CD8-positive, alpha-beta memory T cell (primary cell): ENCODE measurements around the gene RABGAP1L. TPM values are rescaled to one million over a fixed set of nuclear protein-coding genes. Genes with fewer than 3 reads are reported as not detected.
A peak's percentile ranks its signal among the peaks of the same experiment; 100 is the strongest.

Experiments used
- CTCF ChIA-PET: fragments of 350-600 bp; sonication (Branson Sonifier 250); formaldehyde crosslinking; loops from one replicate; lab custom pipeline; 2021; ENCODE audit warnings: antibody characterized with exemption; lab: Charles Lee
- POLR2A ChIA-PET: fragments of 350-600 bp; sonication (Branson Sonifier 250); formaldehyde crosslinking; loops from one replicate; lab custom pipeline; 2021; ENCODE audit warnings: antibody characterized with exemption; lab: Charles Lee
- DNase-seq, 5 donors: peaks; one replicate each; pipeline versions ENCODE4 v3.0.0 to v3.0.0-alpha.2; 2020 to 2022; ENCODE audit warnings: mixed read lengths in 1 of 5
- H3K27ac ChIP-seq: one replicate; pipeline ENCODE4 v1.7.0; 2013; ENCODE audit warnings: low read depth, mild to moderate bottlenecking, low read length, moderate library complexity
- H3K27me3 ChIP-seq: 2 replicates; pipeline ENCODE4 v1.7.0; 2013; ENCODE audit warnings: low read length, mild to moderate bottlenecking; ENCODE audit not compliant: insufficient read depth, poor library complexity, severe bottlenecking
- H3K36me3 ChIP-seq: 2 replicates; pipeline ENCODE4 v1.7.0; 2013; ENCODE audit warnings: mild to moderate bottlenecking, low read length, moderate library complexity; ENCODE audit not compliant: insufficient read depth
- H3K4me1 ChIP-seq: 2 replicates; pipeline ENCODE4 v1.7.0; 2013; ENCODE audit warnings: mild to moderate bottlenecking, low read length, moderate library complexity; ENCODE audit not compliant: insufficient read depth
- H3K4me3 ChIP-seq: 2 replicates; pipeline ENCODE4 v1.7.0; 2013; ENCODE audit warnings: mild to moderate bottlenecking, low read length
- H3K9me3 ChIP-seq: 2 replicates; pipeline ENCODE4 v1.7.0; 2013; ENCODE audit warnings: mild to moderate bottlenecking, low read length
- H3K27ac Mint-ChIP-seq, 8 donors: one replicate each; pipeline ENCODE4 v1.8.0; 2020 to 2021; ENCODE audit warnings: mixed read lengths in 8 of 8, mild to moderate bottlenecking in 6 of 8, inconsistent platforms in 3 of 8, moderate library complexity in 3 of 8
- H3K27me3 Mint-ChIP-seq, 2 donors: one replicate each; pipeline ENCODE4 v1.8.0; 2020 to 2021; ENCODE audit warnings: mixed read lengths in 2 of 2, mild to moderate bottlenecking in 1 of 2, moderate library complexity in 1 of 2
- H3K36me3 Mint-ChIP-seq, 3 donors: one replicate each; pipeline ENCODE4 v1.8.0; 2020 to 2021; ENCODE audit warnings: mixed read lengths in 3 of 3, inconsistent platforms in 1 of 3, mild to moderate bottlenecking in 1 of 3
- H3K4me1 Mint-ChIP-seq, 3 donors: one replicate each; pipeline ENCODE4 v1.8.0; 2020 to 2021; ENCODE audit warnings: mixed read lengths in 3 of 3, inconsistent platforms in 1 of 3, mild to moderate bottlenecking in 1 of 3
- H3K4me3 Mint-ChIP-seq, 7 donors: one replicate each; pipeline ENCODE4 v1.8.0; 2020 to 2021; ENCODE audit warnings: mixed read lengths in 7 of 7, mild to moderate bottlenecking in 6 of 7, moderate library complexity in 4 of 7, inconsistent platforms in 2 of 7
- H3K9me3 Mint-ChIP-seq, 5 donors: one replicate each; pipeline ENCODE4 v1.8.0; 2020 to 2022; ENCODE audit warnings: mixed read lengths in 5 of 5, mild to moderate bottlenecking in 3 of 5, moderate library complexity in 2 of 5, inconsistent platforms in 1 of 5
- polyA plus RNA-seq: library from polyadenylated mRNA; unstranded; fragments of 300-500 nt; fragmentation: Illumina TruSeq; gene quantifications from one replicate; pipeline ENCODE4 v1.2.3, GENCODE V29; 2021
- total RNA-seq, 2 experiments: library from RNA; stranded (reverse); gene quantifications; one replicate each; pipeline ENCODE4 v1.2.3, GENCODE V29; 2021

RABGAP1L gene
- total and polyA plus RNA-seq, 3 experiments from 2014 or later: 41.7 to 78.5 (median 42.7) TPM

DNA sequence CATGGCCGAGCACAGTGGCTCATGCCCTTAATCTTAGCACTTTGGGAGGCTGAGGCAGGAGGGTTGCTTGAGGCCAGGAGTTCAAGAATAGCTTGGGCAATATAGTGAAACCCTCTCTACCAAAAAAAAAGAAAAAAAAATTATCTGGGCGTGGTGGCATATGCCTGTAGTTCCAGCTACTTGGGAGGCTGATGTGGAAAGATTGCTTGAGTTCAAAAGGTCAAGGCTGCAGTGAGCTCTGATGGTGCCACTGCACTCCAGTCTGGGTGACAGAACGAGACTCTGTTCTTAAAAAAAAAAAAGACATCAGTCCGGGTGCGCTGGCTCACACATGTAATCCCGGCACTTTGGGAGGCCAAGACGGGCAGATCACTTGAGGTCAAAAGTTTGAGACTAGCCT is 589.3 kb downstream of the RABGAP1L start:
- H3K4me3 Mint-ChIP-seq: no peak overlapping the region
- H3K9me3 ChIP-seq: no peaks in the 10 kb centered on the region
- H3K27me3 Mint-ChIP-seq: no peaks in the 10 kb centered on the region
- no peaks in the 10 kb centered on the region for H3K4me1 ChIP-seq
- no peak for DNase-seq
- H3K9me3 Mint-ChIP-seq: no peaks in the 10 kb centered on the region
- no peak overlapping the region for H3K4me3 ChIP-seq
- peaks cover 0 to 8% (median 0%) of the 10 kb centered on the region in 3 donors for H3K4me1 Mint-ChIP-seq
- no peak overlapping the region for H3K27ac ChIP-seq
- POLR2A ChIA-PET: no interaction called here
- CTCF ChIA-PET: no interaction called here
- H3K27me3 ChIP-seq: no peaks in the 10 kb centered on the region
- H3K36me3 Mint-ChIP-seq: peaks cover 0 to 4% (median 0%) of the 10 kb centered on the region in 3 donors
- no peak overlapping the region for H3K27ac Mint-ChIP-seq
- no peaks in the 10 kb centered on the region for H3K36me3 ChIP-seq

DNA sequence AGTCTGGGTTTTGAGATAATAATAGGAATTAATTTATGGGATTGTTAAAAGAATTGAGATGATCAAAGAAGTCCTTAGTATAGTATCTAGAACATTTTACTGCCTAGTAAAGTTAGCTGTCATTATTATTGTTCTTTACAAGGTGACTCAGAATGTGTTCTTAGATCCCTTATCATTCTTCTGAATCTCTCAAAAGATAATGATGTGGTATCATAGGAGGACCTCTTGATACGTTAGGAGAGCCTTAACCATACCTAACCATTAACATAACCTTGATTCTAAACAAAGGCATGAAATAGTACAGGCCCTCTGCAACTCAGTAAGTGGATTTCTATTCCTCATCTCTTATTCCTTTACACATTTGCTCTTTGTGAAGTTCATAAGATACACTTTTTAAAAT is 593.8 kb downstream of the RABGAP1L start:
- no peak overlapping the region for H3K4me3 ChIP-seq
- no peaks in the 10 kb centered on the region for H3K27me3 ChIP-seq
- no peaks in the 10 kb centered on the region for H3K9me3 ChIP-seq
- Mint-ChIP-seq H3K9me3 (peaks cover 0 to 1% (median 0%) of the 10 kb centered on the region in 5 donors), H3K36me3 (peaks cover 0 to 5% (median 2%) of the 10 kb centered on the region in 3 donors), H3K4me3 (no peak overlapping the region), H3K27ac (no peak overlapping the region), H3K4me1 (peaks cover 0 to 8% (median 0%) of the 10 kb centered on the region in 3 donors), H3K27me3 (no peaks in the 10 kb centered on the region)
- no peaks in the 10 kb centered on the region for H3K36me3 ChIP-seq
- no peak for DNase-seq
- no peaks in the 10 kb centered on the region for H3K4me1 ChIP-seq
- ChIA-PET CTCF (no interaction called here), POLR2A (no interaction called here)
- H3K27ac ChIP-seq: no peak overlapping the region

DNA sequence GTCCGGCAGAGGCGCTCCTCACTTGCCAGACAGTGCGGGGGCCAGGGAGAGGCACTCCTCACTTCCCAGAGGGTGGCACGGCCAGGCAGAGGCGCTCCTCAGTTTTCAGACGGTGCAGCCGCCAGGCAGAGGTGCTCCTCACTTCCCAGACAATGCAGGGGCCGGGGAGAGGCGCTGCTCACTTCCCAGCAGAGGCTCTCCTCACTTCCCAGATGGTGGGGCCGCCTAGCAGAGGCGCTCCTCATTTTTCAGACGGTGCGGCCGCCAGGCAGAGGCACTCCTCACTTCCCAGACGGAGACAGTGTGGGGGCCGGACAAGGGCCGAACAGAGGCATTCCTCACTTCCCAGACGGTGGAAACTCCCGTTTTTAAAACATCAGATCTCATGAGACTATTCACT is 602.0 kb downstream of the RABGAP1L start:
- CTCF ChIA-PET: no interaction called here
- DNase-seq: no peak
- peaks cover 0 to 2% (median 0%) of the 10 kb centered on the region in 5 donors for H3K9me3 Mint-ChIP-seq
- Histone ChIP-seq H3K27me3 (no peaks in the 10 kb centered on the region), H3K9me3 (no peaks in the 10 kb centered on the region), H3K4me3 (no peak overlapping the region), H3K27ac (no peak overlapping the region), H3K4me1 (no peaks in the 10 kb centered on the region), H3K36me3 (no peaks in the 10 kb centered on the region)
- peaks cover 0 to 2% (median 0%) of the 10 kb centered on the region in 3 donors for H3K4me1 Mint-ChIP-seq
- H3K27ac Mint-ChIP-seq: no peak overlapping the region
- no peaks in the 10 kb centered on the region for H3K27me3 Mint-ChIP-seq
- POLR2A ChIA-PET: interaction anchor here (0.6 kb wide), 1 partner anchor 378 kb away, joined by 3 read pairs; no protein-coding TSS in a partner anchor
- no peak overlapping the region for H3K4me3 Mint-ChIP-seq
- H3K36me3 Mint-ChIP-seq: peaks cover 0 to 5% (median 4%) of the 10 kb centered on the region in 3 donors

DNA sequence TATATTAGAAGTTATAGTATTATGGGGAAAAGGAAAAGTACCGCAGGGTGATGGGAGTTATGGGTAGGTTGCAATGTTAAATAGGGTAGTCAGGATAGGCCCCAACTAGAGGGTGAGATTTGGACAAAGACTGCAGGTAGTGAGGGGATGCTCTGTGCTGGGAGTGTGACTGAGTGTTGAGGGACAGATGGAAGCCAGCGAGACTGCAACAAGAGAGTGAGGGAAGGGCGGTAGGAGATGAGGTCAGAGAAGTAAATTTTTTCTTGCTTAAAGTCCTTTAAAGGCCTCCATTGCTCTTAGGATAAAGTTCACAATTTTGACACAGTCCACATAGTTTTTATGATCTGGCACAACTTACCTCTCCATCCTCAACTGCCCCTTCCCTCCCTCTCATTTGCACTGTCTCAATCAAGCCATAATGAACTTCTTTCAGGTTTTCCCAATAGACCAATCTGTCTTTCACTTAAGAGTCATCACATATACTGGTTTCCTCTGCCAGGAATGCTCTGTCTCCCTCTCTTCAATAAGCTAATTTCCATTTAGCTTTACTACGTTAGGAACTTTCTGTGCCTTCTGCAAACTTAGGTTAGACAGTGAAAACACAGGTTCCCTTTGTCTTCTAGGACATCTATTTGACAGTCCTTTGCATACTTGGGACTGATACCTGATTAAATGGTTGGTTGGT is 602.7 kb downstream of the RABGAP1L start:
- H3K27me3 Mint-ChIP-seq: no peaks in the 10 kb centered on the region
- H3K9me3 ChIP-seq: no peaks in the 10 kb centered on the region
- no peak for DNase-seq
- H3K27me3 ChIP-seq: no peaks in the 10 kb centered on the region
- H3K9me3 Mint-ChIP-seq: peaks cover 0 to 2% (median 0%) of the 10 kb centered on the region in 5 donors
- peaks cover 0 to 2% (median 0%) of the 10 kb centered on the region in 3 donors for H3K4me1 Mint-ChIP-seq
- no peaks in the 10 kb centered on the region for H3K4me1 ChIP-seq
- no peaks in the 10 kb centered on the region for H3K36me3 ChIP-seq
- H3K4me3 Mint-ChIP-seq: no peak overlapping the region
- no peak overlapping the region for H3K27ac ChIP-seq
- H3K27ac Mint-ChIP-seq: peak overlapping the region in 2 of 8 donors; percentile 58 to 89
- peaks cover 0 to 5% (median 4%) of the 10 kb centered on the region in 3 donors for H3K36me3 Mint-ChIP-seq
- ChIA-PET POLR2A (interaction anchor here (0.6 kb wide), 1 partner anchor 17 kb away, joined by 3 read pairs; no protein-coding TSS in a partner anchor), CTCF (no interaction called here)
- no peak overlapping the region for H3K4me3 ChIP-seq

DNA sequence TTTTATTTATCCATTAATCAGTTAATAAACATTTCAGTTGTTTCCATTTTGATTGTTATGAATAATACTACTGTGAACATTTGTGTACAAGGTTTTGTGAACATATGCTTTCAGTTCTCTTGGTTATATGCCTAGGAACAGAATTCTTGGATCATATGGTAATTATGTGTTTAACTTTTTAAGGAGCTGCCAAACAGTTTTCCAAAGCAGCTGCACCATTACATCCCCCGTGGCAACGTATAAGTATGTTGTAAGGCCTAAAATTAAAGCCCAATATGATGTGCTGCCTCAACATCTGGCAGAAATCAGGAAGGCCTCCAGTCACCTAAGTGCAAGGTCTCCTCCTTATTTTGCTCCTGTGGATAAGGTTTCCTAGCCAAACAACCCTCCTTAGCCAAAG is 604.9 kb downstream of the RABGAP1L start:
- POLR2A ChIA-PET: no interaction called here
- no peak overlapping the region for H3K27ac ChIP-seq
- Mint-ChIP-seq H3K4me1 (peaks cover 0 to 2% (median 0%) of the 10 kb centered on the region in 3 donors), H3K36me3 (peaks cover 0 to 6% (median 2%) of the 10 kb centered on the region in 3 donors), H3K9me3 (no peaks in the 10 kb centered on the region), H3K27me3 (no peaks in the 10 kb centered on the region), H3K4me3 (no peak overlapping the region), H3K27ac (peak overlapping the region in 2 of 8 donors; percentile 6 to 22)
- H3K4me1 ChIP-seq: no peaks in the 10 kb centered on the region
- no peaks in the 10 kb centered on the region for H3K27me3 ChIP-seq
- CTCF ChIA-PET: no interaction called here
- H3K9me3 ChIP-seq: no peaks in the 10 kb centered on the region
- H3K36me3 ChIP-seq: no peaks in the 10 kb centered on the region
- no peak for DNase-seq
- no peak overlapping the region for H3K4me3 ChIP-seq

DNA sequence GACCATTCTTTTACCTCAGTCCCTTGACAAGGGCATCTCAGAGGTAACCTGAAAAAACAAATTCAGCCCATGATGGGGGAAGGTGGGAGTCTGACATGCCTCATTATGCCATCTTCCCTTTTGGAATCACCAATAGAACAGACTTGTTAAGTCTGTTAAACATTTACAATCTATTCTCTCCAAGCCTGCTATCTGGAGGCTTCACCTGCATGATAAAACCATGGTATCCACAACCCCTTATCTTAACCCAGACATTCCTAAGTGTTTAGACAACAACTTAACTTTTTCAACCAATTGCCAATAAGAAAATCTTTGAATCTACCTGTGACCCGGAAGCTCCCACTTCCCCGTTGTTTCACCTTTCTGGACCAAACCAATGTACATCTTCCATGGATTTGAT is 607.4 kb downstream of the RABGAP1L start:
- Mint-ChIP-seq H3K9me3 (no peaks in the 10 kb centered on the region), H3K27me3 (no peaks in the 10 kb centered on the region), H3K4me3 (no peak overlapping the region), H3K27ac (peak overlapping the region in 1 of 8 donors; percentile 42), H3K4me1 (peaks cover 0 to 4% (median 3%) of the 10 kb centered on the region in 3 donors), H3K36me3 (peaks cover 0 to 3% (median 0%) of the 10 kb centered on the region in 3 donors)
- H3K4me3 ChIP-seq: no peak overlapping the region
- H3K36me3 ChIP-seq: no peaks in the 10 kb centered on the region
- H3K9me3 ChIP-seq: no peaks in the 10 kb centered on the region
- ChIA-PET CTCF (interaction anchor here (1.7 kb wide), 1 partner anchor 16 kb away, joined by 5 read pairs; no protein-coding TSS in a partner anchor), POLR2A (no interaction called here)
- H3K4me1 ChIP-seq: no peaks in the 10 kb centered on the region
- DNase-seq: no peak
- no peak overlapping the region for H3K27ac ChIP-seq
- no peaks in the 10 kb centered on the region for H3K27me3 ChIP-seq

DNA sequence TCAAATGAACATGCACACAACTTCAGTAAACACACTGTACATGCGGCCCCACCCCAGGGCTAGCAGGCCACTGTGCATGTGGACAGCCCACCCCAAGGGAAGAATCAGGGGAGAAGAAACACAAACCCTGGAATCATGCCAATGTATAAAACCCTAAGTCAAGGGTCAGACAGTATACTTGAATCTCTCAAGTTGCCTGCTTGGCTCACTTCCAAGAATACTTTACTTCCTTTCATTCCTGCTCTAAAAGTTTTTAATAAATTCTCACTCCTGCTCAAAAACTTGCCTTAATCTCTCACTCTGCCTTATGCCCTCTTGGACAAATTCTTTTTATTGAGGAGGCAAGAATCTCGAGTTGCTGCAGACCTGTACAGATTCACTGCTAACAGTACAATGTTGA is 609.2 kb downstream of the RABGAP1L start:
- Mint-ChIP-seq H3K9me3 (no peaks in the 10 kb centered on the region), H3K36me3 (peaks cover 0 to 3% (median 0%) of the 10 kb centered on the region in 3 donors), H3K4me1 (peaks cover 0 to 4% (median 3%) of the 10 kb centered on the region in 3 donors), H3K27me3 (no peaks in the 10 kb centered on the region), H3K4me3 (no peak overlapping the region), H3K27ac (peak overlapping the region in 3 of 8 donors; percentile 11 to 68 (median 58))
- CTCF ChIA-PET: no interaction called here
- Histone ChIP-seq H3K27me3 (no peaks in the 10 kb centered on the region), H3K36me3 (no peaks in the 10 kb centered on the region), H3K4me1 (no peaks in the 10 kb centered on the region), H3K27ac (no peak overlapping the region), H3K9me3 (no peaks in the 10 kb centered on the region), H3K4me3 (no peak overlapping the region)
- POLR2A ChIA-PET: no interaction called here
- no peak for DNase-seq

DNA sequence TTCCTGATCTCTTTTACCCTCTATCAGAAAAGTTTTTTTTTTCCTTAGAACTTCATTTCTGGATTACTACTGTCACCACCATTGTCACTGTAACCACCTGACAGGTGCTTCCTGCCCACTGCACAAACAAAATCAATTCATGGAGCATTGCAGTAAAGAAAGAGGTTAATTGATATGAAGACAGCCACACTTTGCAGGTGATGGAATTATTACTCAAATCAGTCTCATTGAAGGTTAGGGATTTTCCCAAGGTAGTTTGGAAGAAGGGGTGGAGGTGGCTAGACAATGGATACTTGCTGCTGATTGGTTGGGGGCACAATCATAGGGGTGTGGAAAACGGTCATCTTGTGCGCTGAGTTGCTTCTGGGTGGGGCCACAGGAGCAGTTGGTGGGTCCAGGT is 609.6 kb downstream of the RABGAP1L start:
- H3K36me3 ChIP-seq: no peaks in the 10 kb centered on the region
- H3K27ac ChIP-seq: no peak overlapping the region
- POLR2A ChIA-PET: no interaction called here
- H3K4me3 ChIP-seq: no peak overlapping the region
- H3K9me3 ChIP-seq: no peaks in the 10 kb centered on the region
- CTCF ChIA-PET: interaction anchor here (0.7 to 0.9 kb wide), 2 partner anchors 22 to 230 kb away, joined by 3 to 4 read pairs; no protein-coding TSS in a partner anchor
- Mint-ChIP-seq H3K9me3 (no peaks in the 10 kb centered on the region), H3K4me3 (no peak overlapping the region), H3K4me1 (peaks cover 0 to 4% (median 3%) of the 10 kb centered on the region in 3 donors), H3K27me3 (no peaks in the 10 kb centered on the region), H3K27ac (peak overlapping the region in 3 of 8 donors; percentile 11 to 68 (median 56)), H3K36me3 (peaks cover 0 to 2% (median 0%) of the 10 kb centered on the region in 3 donors)
- no peaks in the 10 kb centered on the region for H3K27me3 ChIP-seq
- DNase-seq: no peak
- no peaks in the 10 kb centered on the region for H3K4me1 ChIP-seq
